ENCODE results near the gene FAM89A. TPM values are rescaled to one million over a fixed set of nuclear protein-coding genes. Genes with fewer than 3 reads are reported as not detected.
"Not testable (repeated sequence)": the region's sequence is repeated elsewhere in the genome, so short reads cannot be mapped to it uniquely, and the experiment has no call there.

Gene FAM89A
- total RNA-seq, 4 donors from 2014 or later: 8.0 to 27.0 (median 17.1) TPM

DNA sequence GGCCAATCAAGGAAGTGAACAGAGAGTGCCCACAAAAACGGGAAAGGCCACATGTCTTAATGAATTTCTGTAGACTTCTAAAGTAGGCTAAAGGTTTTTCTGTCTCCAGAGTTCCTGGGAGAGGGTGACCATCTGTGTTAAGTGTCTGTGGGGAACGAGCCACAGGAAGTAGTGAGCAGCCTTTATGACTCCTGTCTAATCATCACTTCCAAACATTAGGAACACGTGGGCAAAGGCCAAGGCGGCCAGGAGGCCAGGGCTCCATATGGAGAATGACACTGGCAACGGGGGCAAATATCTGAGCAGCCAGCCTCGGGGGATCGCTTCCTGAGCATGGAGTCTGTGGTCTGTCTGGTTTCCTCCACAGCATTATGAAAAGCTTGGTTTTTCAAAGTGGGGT is 7.1 kb downstream of the FAM89A start:
- no peak for TF ChIP-seq POLR2A (IDR thresholded peaks at IDR 0.05)
- DNase-seq: no peak
- Histone ChIP-seq H3K4me1 (no peaks in the 10 kb centered on the region), H3K36me3 (no peaks in the 10 kb centered on the region), H3K27ac (no peak overlapping the region), H3K4me3 (replicated peaks in 1 of 3) (no peak overlapping the region), H3K27me3 (no peaks in the 10 kb centered on the region), H3K9me3 (no peaks in the 10 kb centered on the region)
- intact Hi-C loops (cut with DNase I): no loop called here
- WGBS, 2 donors: 67 to 68% methylated on average over 7 of the region's 7 CpGs

DNA sequence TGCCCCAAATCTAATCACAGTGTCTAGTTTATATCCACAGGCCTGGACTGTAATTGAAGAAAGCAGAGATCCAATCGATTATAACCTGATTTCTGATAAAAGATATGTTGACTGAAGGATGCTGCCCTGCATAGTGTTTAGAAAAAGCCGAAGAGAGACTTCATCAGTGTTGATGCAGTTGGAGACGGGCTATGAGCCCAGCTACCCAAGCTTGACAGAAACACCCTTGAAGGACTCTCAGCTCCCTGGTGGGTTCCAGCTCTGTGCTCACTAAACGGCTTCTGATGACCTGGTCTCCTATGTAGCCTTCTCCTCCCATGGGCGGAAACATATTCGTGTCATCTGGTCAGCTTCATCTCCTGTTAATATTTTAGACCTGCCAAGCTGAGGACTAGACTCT is 10.2 kb downstream of the FAM89A start:
- intact Hi-C loops (cut with DNase I): no loop called here
- Histone ChIP-seq H3K27ac (no peak overlapping the region), H3K4me1 (no peaks in the 10 kb centered on the region), H3K27me3 (no peaks in the 10 kb centered on the region), H3K9me3 (no peaks in the 10 kb centered on the region), H3K36me3 (no peaks in the 10 kb centered on the region), H3K4me3 (replicated peaks in 1 of 3) (no peak overlapping the region)
- no peak for TF ChIP-seq POLR2A (IDR thresholded peaks at IDR 0.05)
- TF ChIP-seq, protein P1, sequence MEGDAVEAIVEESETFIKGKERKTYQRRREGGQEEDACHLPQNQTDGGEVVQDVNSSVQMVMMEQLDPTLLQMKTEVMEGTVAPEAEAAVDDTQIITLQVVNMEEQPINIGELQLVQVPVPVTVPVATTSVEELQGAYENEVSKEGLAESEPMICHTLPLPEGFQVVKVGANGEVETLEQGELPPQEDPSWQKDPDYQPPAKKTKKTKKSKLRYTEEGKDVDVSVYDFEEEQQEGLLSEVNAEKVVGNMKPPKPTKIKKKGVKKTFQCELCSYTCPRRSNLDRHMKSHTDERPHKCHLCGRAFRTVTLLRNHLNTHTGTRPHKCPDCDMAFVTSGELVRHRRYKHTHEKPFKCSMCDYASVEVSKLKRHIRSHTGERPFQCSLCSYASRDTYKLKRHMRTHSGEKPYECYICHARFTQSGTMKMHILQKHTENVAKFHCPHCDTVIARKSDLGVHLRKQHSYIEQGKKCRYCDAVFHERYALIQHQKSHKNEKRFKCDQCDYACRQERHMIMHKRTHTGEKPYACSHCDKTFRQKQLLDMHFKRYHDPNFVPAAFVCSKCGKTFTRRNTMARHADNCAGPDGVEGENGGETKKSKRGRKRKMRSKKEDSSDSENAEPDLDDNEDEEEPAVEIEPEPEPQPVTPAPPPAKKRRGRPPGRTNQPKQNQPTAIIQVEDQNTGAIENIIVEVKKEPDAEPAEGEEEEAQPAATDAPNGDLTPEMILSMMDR (IDR thresholded peaks at IDR 0.05): no peak
- WGBS, 2 donors: 58 to 59% methylated on average over 6 of the region's 6 CpGs
- DNase-seq: peak; percentile 62 to 64

DNA sequence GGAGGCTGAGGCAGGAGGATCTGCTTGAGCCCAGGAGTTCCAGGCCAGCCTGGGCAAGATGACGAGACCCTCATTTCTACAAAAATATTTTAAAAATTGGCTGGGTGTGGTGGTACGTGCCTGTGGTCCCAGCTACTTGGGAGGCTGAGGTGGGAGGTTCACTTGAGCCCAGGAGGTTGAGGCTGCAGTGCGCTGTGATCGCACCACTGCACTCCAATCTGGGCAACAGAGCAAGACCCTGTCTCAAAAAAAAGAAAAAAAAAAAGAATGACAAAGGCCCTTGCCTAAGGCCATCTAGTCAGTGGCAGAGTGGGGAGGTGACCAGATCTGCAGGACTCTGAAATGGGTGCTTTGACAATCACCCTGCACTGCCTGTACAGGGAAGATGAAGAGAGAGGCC is 10.8 kb downstream of the FAM89A start:
- H3K27me3 ChIP-seq; intact Hi-C loops (cut with DNase I); H3K4me3 ChIP-seq (replicated peaks in 1 of 3); H3K4me1 ChIP-seq; H3K36me3 ChIP-seq; DNase-seq; H3K9me3 ChIP-seq: not testable (repeated sequence)
- 90 to 95% methylated on average over 4 of the region's 4 CpGs for WGBS, 2 donors
- H3K27ac ChIP-seq: peak overlapping the region in 1 of 3 donors; percentile 12

DNA sequence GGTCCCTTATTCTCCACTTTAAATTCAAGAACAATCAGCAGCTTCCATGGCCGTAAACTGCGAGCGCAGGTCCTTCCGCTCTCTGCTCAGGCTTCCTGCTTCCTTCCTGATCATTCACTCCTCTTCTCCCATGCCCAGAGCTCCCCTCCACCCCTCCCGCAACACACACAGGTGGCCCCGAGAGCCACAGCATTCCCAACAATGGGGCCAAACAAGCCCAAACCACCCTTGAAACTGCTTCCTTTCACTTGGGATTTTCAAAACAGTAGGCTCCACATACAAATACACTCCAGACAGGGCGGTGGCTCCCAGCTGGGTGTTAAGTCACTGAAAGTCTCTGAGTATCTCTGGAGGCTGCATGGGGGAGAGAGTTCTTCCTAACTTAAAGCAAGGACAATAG is 11.4 kb downstream of the FAM89A start:
- WGBS, 2 donors: 81 to 87% methylated on average over 7 of the region's 7 CpGs
- Histone ChIP-seq H3K36me3 (no peaks in the 10 kb centered on the region), H3K4me1 (no peaks in the 10 kb centered on the region), H3K27me3 (no peaks in the 10 kb centered on the region), H3K9me3 (no peaks in the 10 kb centered on the region), H3K4me3 (replicated peaks in 1 of 3) (no peak overlapping the region), H3K27ac (peak overlapping the region in 1 of 3 donors; percentile 12)
- intact Hi-C loops (cut with DNase I): no loop called here
- TF ChIP-seq, protein P1 (IDR thresholded peaks at IDR 0.05): no peak
- no peak for TF ChIP-seq POLR2A (IDR thresholded peaks at IDR 0.05)
- peak; percentile 11 to 25 for DNase-seq

DNA sequence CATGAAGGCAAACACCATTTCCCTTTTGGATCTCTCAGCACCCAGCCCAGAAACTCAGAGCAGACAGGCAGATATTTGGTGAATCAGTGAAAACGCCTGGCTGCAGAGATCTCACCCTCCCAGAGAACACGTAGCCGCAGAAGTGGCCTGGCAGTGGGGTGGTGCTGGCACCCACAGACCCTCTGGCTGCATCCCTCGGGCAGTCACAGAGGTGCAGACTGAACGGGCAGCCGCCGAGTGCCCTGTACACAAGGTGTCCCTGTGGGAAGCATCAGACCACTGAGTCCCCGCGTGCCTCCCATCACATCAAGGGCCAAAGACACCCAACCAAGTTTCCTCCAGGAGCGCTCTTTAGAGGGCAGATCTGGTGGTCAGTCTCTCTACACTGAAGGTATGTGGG is 12.1 kb downstream of the FAM89A start:
- intact Hi-C loops (cut with DNase I): no loop called here
- DNase-seq: no peak
- H3K36me3 ChIP-seq: no peaks in the 10 kb centered on the region
- H3K27me3 ChIP-seq: no peaks in the 10 kb centered on the region
- no peaks in the 10 kb centered on the region for H3K4me1 ChIP-seq
- TF ChIP-seq, protein P1 (IDR thresholded peaks at IDR 0.05): no peak
- no peak for TF ChIP-seq POLR2A (IDR thresholded peaks at IDR 0.05)
- WGBS, 2 donors: 94 to 95% methylated on average over 9 to 10 of the region's 10 CpGs
- no peaks in the 10 kb centered on the region for H3K9me3 ChIP-seq
- no peak overlapping the region for H3K4me3 ChIP-seq (replicated peaks in 1 of 3)
- no peak overlapping the region for H3K27ac ChIP-seq

DNA sequence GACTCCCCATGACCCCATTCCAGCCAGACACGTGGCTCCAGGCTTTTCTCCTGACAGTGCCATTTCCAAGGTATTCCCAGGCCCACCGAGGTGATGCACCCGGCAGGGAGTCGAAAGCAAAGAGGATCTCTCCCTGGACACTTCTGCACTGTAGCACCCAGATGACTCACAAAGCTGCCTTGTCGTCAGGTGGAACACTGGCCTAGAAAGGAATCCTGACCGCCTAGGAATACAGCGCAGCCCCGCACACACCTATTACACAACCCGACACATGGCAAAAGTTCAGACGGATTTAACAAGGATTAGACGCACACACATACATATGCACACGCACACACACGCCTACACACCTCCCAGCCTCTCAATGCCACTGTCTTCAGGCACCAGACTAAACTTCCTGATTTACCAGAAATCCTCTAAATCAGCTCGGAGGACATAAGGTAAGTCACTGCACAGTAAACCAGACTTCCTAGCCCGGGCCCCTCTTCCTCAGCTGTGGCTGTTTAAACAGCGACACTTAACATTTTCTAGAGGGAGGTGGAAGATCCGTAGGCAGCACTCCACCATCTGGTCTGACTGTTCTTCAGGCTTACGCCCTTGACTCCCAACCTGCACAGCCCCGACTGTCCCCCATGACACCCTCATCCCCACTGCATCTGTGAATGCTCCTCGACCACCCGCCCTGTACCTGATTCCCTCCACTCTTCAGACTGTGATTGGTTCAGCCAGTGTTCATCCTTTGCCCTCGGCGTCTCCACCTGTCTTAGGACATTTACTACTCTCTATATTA is 12.7 kb downstream of the FAM89A start:
- intact Hi-C loops (cut with DNase I): no loop called here
- H3K4me1 ChIP-seq: no peaks in the 10 kb centered on the region
- DNase-seq: no peak
- no peaks in the 10 kb centered on the region for H3K27me3 ChIP-seq
- WGBS, 2 donors: 86% methylated on average over 19 to 23 of the region's 23 CpGs
- no peak overlapping the region for H3K4me3 ChIP-seq (replicated peaks in 1 of 3)
- no peak overlapping the region for H3K27ac ChIP-seq
- TF ChIP-seq POLR2A (IDR thresholded peaks at IDR 0.05): no peak
- TF ChIP-seq, protein P1 (IDR thresholded peaks at IDR 0.05): no peak
- H3K36me3 ChIP-seq: no peaks in the 10 kb centered on the region
- no peaks in the 10 kb centered on the region for H3K9me3 ChIP-seq

Data from thyroid gland (tissue), 4 donors.